GM20000 (cell line): ENCODE data around the gene RBM41.
A peak's percentile ranks its signal among the peaks of the same experiment; 100 is the strongest.
"Not testable (repeated sequence)": the region's sequence is repeated elsewhere in the genome, so short reads cannot be mapped to it uniquely, and the experiment has no call there.

ENCODE experiments used
- DNase-seq: peaks from one replicate; pipeline ENCODE4 v3.0.0; 2012; ENCODE audit warnings: low spot score
- TF ChIP-seq, protein P1 (sequence below): IDR thresholded peaks from 2 replicates; pipeline ENCODE4 v1.5.1; 2012; ENCODE audit warnings: mild to moderate bottlenecking, control low read depth; ENCODE audit errors: extremely low read depth, missing control alignments

Gene RBM41

DNA sequence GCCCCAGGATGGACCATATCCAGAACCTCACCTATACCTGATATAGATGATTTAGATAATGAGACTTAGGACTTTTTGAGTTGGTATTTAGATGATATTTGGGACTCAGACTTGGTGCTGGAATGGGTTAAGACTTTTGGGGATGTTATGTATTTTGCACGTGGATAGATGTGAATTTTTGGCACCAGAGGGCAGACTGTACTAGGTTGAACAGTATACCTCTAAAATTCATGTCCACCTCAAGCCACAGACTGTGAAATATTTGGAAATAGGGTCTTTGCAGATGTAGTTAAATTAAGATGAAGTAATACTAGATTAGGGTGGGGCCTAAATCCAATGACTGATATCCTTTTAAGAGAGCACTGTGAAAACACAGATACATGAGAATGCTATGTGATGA is 15.6 kb downstream of the RBM41 start:
- no peak for DNase-seq
- TF ChIP-seq, protein P1, sequence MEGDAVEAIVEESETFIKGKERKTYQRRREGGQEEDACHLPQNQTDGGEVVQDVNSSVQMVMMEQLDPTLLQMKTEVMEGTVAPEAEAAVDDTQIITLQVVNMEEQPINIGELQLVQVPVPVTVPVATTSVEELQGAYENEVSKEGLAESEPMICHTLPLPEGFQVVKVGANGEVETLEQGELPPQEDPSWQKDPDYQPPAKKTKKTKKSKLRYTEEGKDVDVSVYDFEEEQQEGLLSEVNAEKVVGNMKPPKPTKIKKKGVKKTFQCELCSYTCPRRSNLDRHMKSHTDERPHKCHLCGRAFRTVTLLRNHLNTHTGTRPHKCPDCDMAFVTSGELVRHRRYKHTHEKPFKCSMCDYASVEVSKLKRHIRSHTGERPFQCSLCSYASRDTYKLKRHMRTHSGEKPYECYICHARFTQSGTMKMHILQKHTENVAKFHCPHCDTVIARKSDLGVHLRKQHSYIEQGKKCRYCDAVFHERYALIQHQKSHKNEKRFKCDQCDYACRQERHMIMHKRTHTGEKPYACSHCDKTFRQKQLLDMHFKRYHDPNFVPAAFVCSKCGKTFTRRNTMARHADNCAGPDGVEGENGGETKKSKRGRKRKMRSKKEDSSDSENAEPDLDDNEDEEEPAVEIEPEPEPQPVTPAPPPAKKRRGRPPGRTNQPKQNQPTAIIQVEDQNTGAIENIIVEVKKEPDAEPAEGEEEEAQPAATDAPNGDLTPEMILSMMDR: no peak

DNA sequence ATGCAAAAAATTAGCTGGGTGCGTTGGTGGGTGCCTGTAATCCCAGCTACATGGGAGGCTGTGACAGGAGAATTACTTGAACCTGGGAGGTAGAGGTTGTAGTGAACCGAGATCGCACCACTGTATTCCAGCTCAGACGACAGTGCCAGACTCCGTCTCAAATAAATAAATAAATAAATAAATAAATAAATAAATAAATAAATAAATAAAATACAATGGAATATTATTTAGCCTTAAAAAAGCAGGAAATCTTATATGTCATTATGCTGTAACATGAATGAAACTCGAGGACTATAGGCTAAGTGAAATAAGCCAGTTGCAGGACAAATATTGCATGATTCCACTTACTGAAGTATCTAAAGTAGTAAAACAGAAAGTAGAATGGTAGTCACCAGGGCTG is 42.5 kb downstream of the RBM41 start:
- no peak for DNase-seq
- TF ChIP-seq, protein P1: no peak

DNA sequence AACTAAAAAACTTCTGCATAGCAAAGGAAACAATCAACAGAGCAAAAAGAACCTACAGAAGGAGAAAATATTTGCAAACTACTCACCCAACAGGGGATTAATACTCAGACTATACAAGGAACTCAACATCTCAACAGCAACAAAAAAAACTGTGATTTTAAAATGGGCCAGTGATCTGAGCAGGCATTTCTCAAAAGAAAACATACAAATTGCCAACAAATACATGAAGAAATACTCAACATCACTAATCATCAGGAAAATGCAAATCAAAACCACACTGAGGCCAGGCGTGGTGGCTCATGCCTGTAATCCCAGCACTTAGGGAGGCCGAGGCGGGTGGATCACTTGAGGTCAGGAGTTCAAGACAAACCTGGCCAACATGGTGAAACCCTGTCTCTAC is 60.9 kb downstream of the RBM41 start:
- DNase-seq: not testable (repeated sequence)

DNA sequence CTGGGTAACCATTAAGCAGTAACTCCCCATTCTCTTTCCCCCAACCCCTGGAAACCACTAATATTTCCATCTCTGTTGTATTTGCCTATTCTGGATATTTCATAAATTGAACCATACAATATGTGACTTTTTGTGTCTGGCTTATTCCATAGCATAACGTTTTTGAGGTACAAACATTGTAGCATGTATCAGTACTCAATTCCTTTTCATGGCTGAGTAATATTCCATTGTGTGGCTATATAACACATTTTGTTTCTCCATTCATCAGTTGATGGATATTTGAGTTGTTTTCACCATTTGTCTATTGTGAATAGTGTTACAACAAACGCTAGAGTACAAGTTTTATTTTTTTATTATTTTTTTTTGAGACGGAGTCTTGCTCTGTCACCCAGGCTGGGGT is 63.6 kb downstream of the RBM41 start:
- TF ChIP-seq, protein P1: no peak
- no peak for DNase-seq

DNA sequence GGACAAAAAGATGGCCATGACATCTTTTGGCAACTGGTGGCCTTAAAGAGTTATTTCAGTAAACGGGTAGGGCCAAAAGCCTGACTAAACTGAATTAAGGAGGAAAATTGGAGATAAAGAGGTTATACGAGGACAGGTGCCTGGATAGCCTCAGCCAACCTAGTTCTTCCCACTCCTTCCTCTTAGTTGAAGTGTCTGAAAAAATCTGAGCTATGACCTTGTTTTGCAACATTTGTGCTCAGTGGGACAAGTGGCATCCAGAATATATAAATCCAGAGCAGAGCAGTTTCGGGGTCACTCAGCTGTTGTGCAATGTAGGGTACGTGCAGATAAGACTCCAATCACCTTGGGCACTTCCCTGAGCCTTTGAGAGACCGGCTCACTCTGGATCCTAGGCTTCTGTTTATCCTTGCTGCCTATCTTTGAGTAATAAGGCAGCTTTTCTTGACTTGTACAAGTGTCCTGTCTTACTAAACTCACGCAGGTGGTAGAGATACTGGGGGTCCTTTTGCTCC is 68.4 kb downstream of the RBM41 start:
- DNase-seq: no peak
- TF ChIP-seq, protein P1: no peak

DNA sequence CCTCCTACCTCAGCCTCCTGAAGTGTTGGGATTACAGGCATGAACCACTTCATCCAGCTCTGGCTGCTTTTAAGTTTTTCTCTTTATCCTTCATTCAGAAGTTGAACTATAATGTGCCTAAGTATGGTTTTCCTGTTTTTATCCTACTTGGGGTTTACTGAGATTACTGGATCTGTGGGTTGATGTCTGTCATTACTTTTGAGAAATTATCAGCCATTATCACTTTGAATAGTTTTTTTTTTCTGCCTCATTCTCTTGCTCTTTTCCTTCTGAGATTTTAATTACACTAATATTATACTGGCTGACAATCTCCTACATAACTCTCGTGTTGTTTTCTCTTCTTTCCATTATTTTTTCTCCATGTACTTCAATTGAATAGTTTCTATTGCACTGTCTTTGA is 71.0 kb downstream of the RBM41 start:
- TF ChIP-seq, protein P1: no peak
- no peak for DNase-seq

DNA sequence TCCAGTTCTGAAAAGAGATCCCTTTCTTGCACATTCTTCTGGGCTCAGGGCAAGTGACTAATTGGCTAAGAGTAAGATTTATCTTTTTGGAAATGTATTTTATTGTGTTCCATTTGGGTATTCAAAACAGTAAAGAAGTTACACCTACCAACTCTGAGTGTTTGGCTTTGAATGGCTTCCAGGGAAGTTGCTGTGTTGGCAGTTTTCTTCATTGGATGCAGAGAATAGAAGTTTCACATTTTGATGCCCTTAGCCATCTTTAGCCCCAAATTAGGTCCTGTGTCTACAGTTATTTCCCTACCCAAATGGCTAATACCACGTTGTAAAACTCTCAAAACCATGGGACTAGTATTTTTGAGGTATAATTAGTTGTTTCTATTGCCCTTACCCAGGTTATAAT is 88.9 kb downstream of the RBM41 start:
- TF ChIP-seq, protein P1: no peak
- DNase-seq: no peak

DNA sequence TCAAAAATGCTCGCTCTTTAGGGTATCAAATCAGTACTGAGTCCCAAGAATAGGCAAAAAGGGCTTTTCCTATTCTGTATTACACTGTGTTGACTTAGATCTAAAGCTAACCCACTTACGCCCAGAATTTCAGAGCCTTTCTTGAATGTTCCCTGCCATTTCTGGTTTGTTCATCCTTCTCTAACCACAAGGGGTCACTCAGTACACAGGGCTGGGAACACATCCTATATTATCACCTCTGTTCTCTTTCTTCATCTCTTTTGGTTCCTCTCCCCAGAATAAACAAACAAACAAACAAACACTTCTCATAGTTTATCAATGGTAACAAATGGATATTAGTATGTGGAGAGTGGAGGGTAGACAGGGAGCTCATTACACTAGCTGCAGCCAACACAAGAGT is 93.1 kb downstream of the RBM41 start:
- peak; percentile 6 for DNase-seq

More for the DNA sequence above, 93.1 kb downstream of the RBM41 start:
- TF ChIP-seq, protein P1: no peak
